Prostate gland (tissue), 2 donors: ENCODE data around the gene SORBS2.

Experiments
- POLR2AphosphoS5 ChIP-seq: sonication (generic); formaldehyde crosslinking; IDR thresholded peaks from one replicate; pipeline ENCODE4 v1.6.1; 2017; ENCODE audit warnings: antibody characterized with exemption
- TF ChIP-seq, protein P1 (sequence below), 4 experiments: fragments of 200-600 bp in 2 of 4; fragments of 450-650 bp in 2 of 4; sonication (generic) in 2 of 4; IDR thresholded peaks; 1 replicate in 3 of 4; 2 replicates in 1 of 4; pipeline ENCODE4 v1.5.1; 2016 to 2019; ENCODE audit warnings: antibody characterized with exemption in 4 of 4, mild to moderate bottlenecking in 2 of 4, moderate library complexity in 2 of 4

- TF ChIP-seq, protein P1, sequence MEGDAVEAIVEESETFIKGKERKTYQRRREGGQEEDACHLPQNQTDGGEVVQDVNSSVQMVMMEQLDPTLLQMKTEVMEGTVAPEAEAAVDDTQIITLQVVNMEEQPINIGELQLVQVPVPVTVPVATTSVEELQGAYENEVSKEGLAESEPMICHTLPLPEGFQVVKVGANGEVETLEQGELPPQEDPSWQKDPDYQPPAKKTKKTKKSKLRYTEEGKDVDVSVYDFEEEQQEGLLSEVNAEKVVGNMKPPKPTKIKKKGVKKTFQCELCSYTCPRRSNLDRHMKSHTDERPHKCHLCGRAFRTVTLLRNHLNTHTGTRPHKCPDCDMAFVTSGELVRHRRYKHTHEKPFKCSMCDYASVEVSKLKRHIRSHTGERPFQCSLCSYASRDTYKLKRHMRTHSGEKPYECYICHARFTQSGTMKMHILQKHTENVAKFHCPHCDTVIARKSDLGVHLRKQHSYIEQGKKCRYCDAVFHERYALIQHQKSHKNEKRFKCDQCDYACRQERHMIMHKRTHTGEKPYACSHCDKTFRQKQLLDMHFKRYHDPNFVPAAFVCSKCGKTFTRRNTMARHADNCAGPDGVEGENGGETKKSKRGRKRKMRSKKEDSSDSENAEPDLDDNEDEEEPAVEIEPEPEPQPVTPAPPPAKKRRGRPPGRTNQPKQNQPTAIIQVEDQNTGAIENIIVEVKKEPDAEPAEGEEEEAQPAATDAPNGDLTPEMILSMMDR (IDR thresholded peaks at IDR 0.05), result no peak
- no peak for TF ChIP-seq POLR2AphosphoS5
These were observed 21.1 kb upstream of the SORBS2 start for GRCh38 chr4:185833055-185833598.
